ENCODE results near the gene LRRC23.

DNA sequence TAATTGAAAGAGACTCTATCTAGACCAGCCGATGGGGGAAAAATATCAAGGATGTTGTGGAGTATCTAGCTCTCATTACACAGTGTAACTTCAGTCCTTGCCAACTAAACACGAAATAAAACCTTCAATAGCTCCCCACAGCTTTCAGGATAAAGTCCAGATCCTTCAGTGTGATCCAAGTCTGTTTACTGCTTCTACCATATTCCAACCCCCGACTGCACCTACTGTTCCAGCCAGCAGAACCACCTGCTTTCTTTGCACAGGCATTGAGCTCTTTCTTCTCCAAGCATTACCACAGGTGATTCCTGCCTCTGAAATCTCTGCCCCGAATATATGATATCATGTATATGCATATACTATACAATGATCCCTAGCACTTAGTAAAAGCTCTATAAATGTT lies 2.2 kb upstream of the LRRC23 start:
- TF ChIP-seq, protein P1, sequence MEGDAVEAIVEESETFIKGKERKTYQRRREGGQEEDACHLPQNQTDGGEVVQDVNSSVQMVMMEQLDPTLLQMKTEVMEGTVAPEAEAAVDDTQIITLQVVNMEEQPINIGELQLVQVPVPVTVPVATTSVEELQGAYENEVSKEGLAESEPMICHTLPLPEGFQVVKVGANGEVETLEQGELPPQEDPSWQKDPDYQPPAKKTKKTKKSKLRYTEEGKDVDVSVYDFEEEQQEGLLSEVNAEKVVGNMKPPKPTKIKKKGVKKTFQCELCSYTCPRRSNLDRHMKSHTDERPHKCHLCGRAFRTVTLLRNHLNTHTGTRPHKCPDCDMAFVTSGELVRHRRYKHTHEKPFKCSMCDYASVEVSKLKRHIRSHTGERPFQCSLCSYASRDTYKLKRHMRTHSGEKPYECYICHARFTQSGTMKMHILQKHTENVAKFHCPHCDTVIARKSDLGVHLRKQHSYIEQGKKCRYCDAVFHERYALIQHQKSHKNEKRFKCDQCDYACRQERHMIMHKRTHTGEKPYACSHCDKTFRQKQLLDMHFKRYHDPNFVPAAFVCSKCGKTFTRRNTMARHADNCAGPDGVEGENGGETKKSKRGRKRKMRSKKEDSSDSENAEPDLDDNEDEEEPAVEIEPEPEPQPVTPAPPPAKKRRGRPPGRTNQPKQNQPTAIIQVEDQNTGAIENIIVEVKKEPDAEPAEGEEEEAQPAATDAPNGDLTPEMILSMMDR (IDR thresholded peaks at IDR 0.05), result no peak
- no peak for TF ChIP-seq POLR2A (IDR thresholded peaks at IDR 0.05; ENCODE audit: low read length)
- TF ChIP-seq KDM5A (IDR thresholded peaks at IDR 0.05), result no peak
- TF ChIP-seq PHF8 (IDR thresholded peaks at IDR 0.05; ENCODE audit: borderline replicate concordance, low read depth), result no peak
- TF ChIP-seq ZSCAN20 (CRISPR knock-in tag; IDR thresholded peaks at IDR 0.05), result no peak
- TF ChIP-seq HES2 (IDR thresholded peaks at IDR 0.05), result no peak
- no peak for TF ChIP-seq MAX (IDR thresholded peaks at IDR 0.05)
- no peak for TF ChIP-seq CEBPB (IDR thresholded peaks at IDR 0.05)
- TF ChIP-seq, protein P2, sequence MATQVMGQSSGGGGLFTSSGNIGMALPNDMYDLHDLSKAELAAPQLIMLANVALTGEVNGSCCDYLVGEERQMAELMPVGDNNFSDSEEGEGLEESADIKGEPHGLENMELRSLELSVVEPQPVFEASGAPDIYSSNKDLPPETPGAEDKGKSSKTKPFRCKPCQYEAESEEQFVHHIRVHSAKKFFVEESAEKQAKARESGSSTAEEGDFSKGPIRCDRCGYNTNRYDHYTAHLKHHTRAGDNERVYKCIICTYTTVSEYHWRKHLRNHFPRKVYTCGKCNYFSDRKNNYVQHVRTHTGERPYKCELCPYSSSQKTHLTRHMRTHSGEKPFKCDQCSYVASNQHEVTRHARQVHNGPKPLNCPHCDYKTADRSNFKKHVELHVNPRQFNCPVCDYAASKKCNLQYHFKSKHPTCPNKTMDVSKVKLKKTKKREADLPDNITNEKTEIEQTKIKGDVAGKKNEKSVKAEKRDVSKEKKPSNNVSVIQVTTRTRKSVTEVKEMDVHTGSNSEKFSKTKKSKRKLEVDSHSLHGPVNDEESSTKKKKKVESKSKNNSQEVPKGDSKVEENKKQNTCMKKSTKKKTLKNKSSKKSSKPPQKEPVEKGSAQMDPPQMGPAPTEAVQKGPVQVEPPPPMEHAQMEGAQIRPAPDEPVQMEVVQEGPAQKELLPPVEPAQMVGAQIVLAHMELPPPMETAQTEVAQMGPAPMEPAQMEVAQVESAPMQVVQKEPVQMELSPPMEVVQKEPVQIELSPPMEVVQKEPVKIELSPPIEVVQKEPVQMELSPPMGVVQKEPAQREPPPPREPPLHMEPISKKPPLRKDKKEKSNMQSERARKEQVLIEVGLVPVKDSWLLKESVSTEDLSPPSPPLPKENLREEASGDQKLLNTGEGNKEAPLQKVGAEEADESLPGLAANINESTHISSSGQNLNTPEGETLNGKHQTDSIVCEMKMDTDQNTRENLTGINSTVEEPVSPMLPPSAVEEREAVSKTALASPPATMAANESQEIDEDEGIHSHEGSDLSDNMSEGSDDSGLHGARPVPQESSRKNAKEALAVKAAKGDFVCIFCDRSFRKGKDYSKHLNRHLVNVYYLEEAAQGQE (IDR thresholded peaks at IDR 0.05), result no peak
- TF ChIP-seq ZNF302 (CRISPR knock-in tag; IDR thresholded peaks at IDR 0.05), result no peak

Data from A549 (cell line).